ENCODE data around the gene CYP46A1.

Gene CYP46A1

GRCh38 chr14:99644035-99644587 is 40.0 kb upstream of the CYP46A1 start:
- TF ChIP-seq FOXP2 (optimal IDR thresholded peaks at IDR 0.05; ENCODE audit: borderline replicate concordance, extremely low read depth, extremely low read length, insufficient read depth), result no peak
- no peak for TF ChIP-seq TAF1 (IDR thresholded peaks at IDR 0.05; ENCODE audit: borderline replicate concordance, insufficient read depth, low read length)
- TF ChIP-seq SIN3A (IDR thresholded peaks at IDR 0.05; ENCODE audit: borderline replicate concordance, insufficient read depth, low read length), result no peak
- no peak for TF ChIP-seq POLR2AphosphoS5 (IDR thresholded peaks at IDR 0.05; ENCODE audit: low read depth, low read length)
- no peak for TF ChIP-seq REST (IDR thresholded peaks at IDR 0.05; ENCODE audit: insufficient read depth in 1 of 2, low read depth in 2 of 2, low read length in 2 of 2)

GRCh38 chr14:99644723-99645544 is 39.2 kb upstream of the CYP46A1 start, which contains the start of gene HHIPL1:
Gene HHIPL1 (plus strand): TSS chr14:99645129. CDS start chr14:99645208, 79 bp downstream.
- no peak for TF ChIP-seq TAF1 (IDR thresholded peaks at IDR 0.05; ENCODE audit: borderline replicate concordance, insufficient read depth, low read length)
- no peak for TF ChIP-seq POLR2AphosphoS5 (IDR thresholded peaks at IDR 0.05; ENCODE audit: low read depth, low read length)
- no peak for TF ChIP-seq REST (IDR thresholded peaks at IDR 0.05; ENCODE audit: insufficient read depth in 1 of 2, low read depth in 2 of 2, low read length in 2 of 2)
- TF ChIP-seq SIN3A (IDR thresholded peaks at IDR 0.05; ENCODE audit: borderline replicate concordance, insufficient read depth, low read length), result no peak
- TF ChIP-seq FOXP2 (optimal IDR thresholded peaks at IDR 0.05; ENCODE audit: borderline replicate concordance, extremely low read depth, extremely low read length, insufficient read depth), result no peak

GRCh38 chr14:99645545-99646505 is 38.3 kb upstream of the CYP46A1 start:
- TF ChIP-seq REST (IDR thresholded peaks at IDR 0.05; ENCODE audit: insufficient read depth in 1 of 2, low read depth in 2 of 2, low read length in 2 of 2) (no peak), SIN3A (IDR thresholded peaks at IDR 0.05; ENCODE audit: borderline replicate concordance, insufficient read depth, low read length) (no peak), FOXP2 (optimal IDR thresholded peaks at IDR 0.05; ENCODE audit: borderline replicate concordance, extremely low read depth, extremely low read length, insufficient read depth) (no peak), POLR2AphosphoS5 (IDR thresholded peaks at IDR 0.05; ENCODE audit: low read depth, low read length) (no peak)

GRCh38 chr14:99647411-99647810 is 36.7 kb upstream of the CYP46A1 start:
- TF ChIP-seq POLR2AphosphoS5 (IDR thresholded peaks at IDR 0.05; ENCODE audit: low read depth, low read length) (no peak), REST (IDR thresholded peaks at IDR 0.05; ENCODE audit: insufficient read depth in 1 of 2, low read depth in 2 of 2, low read length in 2 of 2) (no peak), FOXP2 (optimal IDR thresholded peaks at IDR 0.05; ENCODE audit: borderline replicate concordance, extremely low read depth, extremely low read length, insufficient read depth) (no peak), TAF1 (IDR thresholded peaks at IDR 0.05; ENCODE audit: borderline replicate concordance, insufficient read depth, low read length) (no peak), SIN3A (IDR thresholded peaks at IDR 0.05; ENCODE audit: borderline replicate concordance, insufficient read depth, low read length) (no peak)
